MCF 10A (cell line): ENCODE results near the gene OR56B1. TPM values are rescaled to one million over a fixed set of nuclear protein-coding genes. Genes with fewer than 3 reads are reported as not detected.

Experiments used
- BruUV-seq: library from RNA; stranded (reverse); fragments of 400-500 nt; replicated peaks from 2 replicates; lab custom pipeline; 2021; lab: Mats Ljungman, UMichigan
- CTCF ChIA-PET: fragments of 300-600 bp; sonication (Branson Sonifier 250); formaldehyde crosslinking; extraction: SDS; loops from one replicate; lab custom pipeline; 2021; ENCODE audit warnings: antibody characterized with exemption, inconsistent platforms; lab: Yijun Ruan, JAX
- POLR2A ChIA-PET: fragments of 300-600, 350-650 bp; sonication (Branson Sonifier 250); formaldehyde crosslinking; extraction: SDS; loops from one replicate; lab custom pipeline; 2020; ENCODE audit warnings: antibody characterized with exemption, inconsistent platforms; lab: Yijun Ruan, JAX
- DNase-seq: peaks from one replicate; pipeline ENCODE4 v3.0.0-alpha.2; 2018; ENCODE audit not compliant: unreplicated experiment
- H3K27ac Mint-ChIP-seq: one replicate; pipeline ENCODE4 v1.8.0; 2022; ENCODE audit warnings: mild to moderate bottlenecking, low read depth, mixed read lengths; ENCODE audit not compliant: unreplicated experiment
- H3K27me3 Mint-ChIP-seq: one replicate; pipeline ENCODE4 v1.8.0; 2022; ENCODE audit warnings: mixed read lengths; ENCODE audit not compliant: insufficient read depth, unreplicated experiment
- H3K36me3 Mint-ChIP-seq: one replicate; pipeline ENCODE4 v1.8.0; 2022; ENCODE audit warnings: mild to moderate bottlenecking, moderate library complexity, mixed read lengths; ENCODE audit not compliant: insufficient read depth, unreplicated experiment
- H3K4me1 Mint-ChIP-seq: one replicate; pipeline ENCODE4 v1.8.0; 2022; ENCODE audit warnings: mixed read lengths; ENCODE audit not compliant: insufficient read depth, unreplicated experiment
- H3K4me3 Mint-ChIP-seq: one replicate; pipeline ENCODE4 v1.8.0; 2022; ENCODE audit warnings: mild to moderate bottlenecking, moderate library complexity, mixed read lengths; ENCODE audit not compliant: unreplicated experiment
- H3K9me3 Mint-ChIP-seq: one replicate; pipeline ENCODE4 v1.8.0; 2022; ENCODE audit warnings: mixed read lengths; ENCODE audit not compliant: unreplicated experiment
- CTCF ChIP-seq: fragments of 200-600 bp; IDR thresholded peaks from one replicate; pipeline ENCODE4 v1.8.0; 2022; ENCODE audit warnings: antibody characterized with exemption, mild to moderate bottlenecking; ENCODE audit not compliant: unreplicated experiment
- intact Hi-C: fragments of 100-400 bp; cut with micrococcal nuclease; formaldehyde crosslinking; loops from 2 replicates; pipeline ENCODE4 v1.14.1; 2022
- total RNA-seq: library from RNA; stranded (reverse); gene quantifications from 2 replicates; pipeline ENCODE4 v1.2.3, GENCODE V29; 2022

The OR56B1 gene
- total RNA-seq, 1 experiment from 2014 or later = not detected

- ChIA-PET POLR2A (no interaction called here), CTCF (interaction anchor here (0.6 kb wide), 1 partner anchor 27 kb away, joined by 3 read pairs; no protein-coding TSS in a partner anchor)
- peaks cover 8% of the 10 kb centered on the region for H3K9me3 Mint-ChIP-seq
- H3K36me3 Mint-ChIP-seq = no peaks in the 10 kb centered on the region
- no peaks in the 10 kb centered on the region for H3K4me1 Mint-ChIP-seq
- no peak for TF ChIP-seq CTCF
- BruUV-seq = no TSS peak
- DNase-seq = no peak
- H3K4me3 Mint-ChIP-seq = no peak overlapping the region
- peaks cover 64% of the 10 kb centered on the region for H3K27me3 Mint-ChIP-seq
- intact Hi-C loops = no loop called here
- H3K27ac Mint-ChIP-seq = no peak overlapping the region
These were observed 1.6 kb downstream of the OR56B1 start for GRCh38 chr11:5737670-5738392.

- POLR2A ChIA-PET = no interaction called here
- no TSS peak for BruUV-seq
- no peak for TF ChIP-seq CTCF
- Mint-ChIP-seq H3K27ac (no peak overlapping the region), H3K9me3 (peaks cover 8% of the 10 kb centered on the region), H3K4me3 (no peak overlapping the region), H3K27me3 (peaks cover 70% of the 10 kb centered on the region), H3K4me1 (no peaks in the 10 kb centered on the region), H3K36me3 (no peaks in the 10 kb centered on the region)
- CTCF ChIA-PET = interaction anchor here (0.6 kb wide), 1 partner anchor 28 kb away, joined by 3 read pairs; no protein-coding TSS in a partner anchor
- DNase-seq = no peak
- intact Hi-C loops = no loop called here
These were observed 2.2 kb downstream of the OR56B1 start for GRCh38 chr11:5738431-5738830.

GRCh38 chr11:5746614-5747013 is 10.4 kb downstream of the OR56B1 start:
- Mint-ChIP-seq H3K27ac (no peak overlapping the region), H3K4me1 (no peaks in the 10 kb centered on the region), H3K27me3 (peaks cover 82% of the 10 kb centered on the region), H3K9me3 (peaks cover 7% of the 10 kb centered on the region), H3K4me3 (no peak overlapping the region), H3K36me3 (no peaks in the 10 kb centered on the region)
- no TSS peak for BruUV-seq
- intact Hi-C loops = no loop called here
- POLR2A ChIA-PET = no interaction called here
- CTCF ChIA-PET = no interaction called here
- no peak for DNase-seq
- no peak for TF ChIP-seq CTCF

- Mint-ChIP-seq H3K9me3 (no peaks in the 10 kb centered on the region), H3K4me3 (no peak overlapping the region), H3K4me1 (no peaks in the 10 kb centered on the region), H3K27ac (no peak overlapping the region), H3K27me3 (peaks cover 72% of the 10 kb centered on the region), H3K36me3 (no peaks in the 10 kb centered on the region)
- no TSS peak for BruUV-seq
- no peak for TF ChIP-seq CTCF
- intact Hi-C loops = no loop called here
- ChIA-PET CTCF (no interaction called here), POLR2A (interaction anchor here (0.6 kb wide), 1 partner anchor 60 kb away, joined by 3 read pairs; the partner anchor contains the start of gene TRIM22)
- DNase-seq = no peak
These were observed 13.6 kb downstream of the OR56B1 start for GRCh38 chr11:5749836-5750235.
